ENCODE results near the gene EPHA6.
"Not testable (repeated sequence)": the region's sequence is repeated elsewhere in the genome, so short reads cannot be mapped to it uniquely, and the experiment has no call there.

EPHA6 gene

GRCh38 chr3:97487587-97487986 lies 673.2 kb downstream of the EPHA6 start:
- DNase-seq = no peak

GRCh38 chr3:97488741-97489140 lies 674.3 kb downstream of the EPHA6 start:
- DNase-seq = no peak

GRCh38 chr3:97495896-97496295 lies 681.5 kb downstream of the EPHA6 start:
- DNase-seq = no peak

- no peak for DNase-seq
Observed at GRCh38 chr3:97497138-97497537, 682.7 kb downstream of the EPHA6 start.

- no peak for DNase-seq
Observed at GRCh38 chr3:97504463-97504862, 690.1 kb downstream of the EPHA6 start.

GRCh38 chr3:97510795-97511194 lies 696.4 kb downstream of the EPHA6 start:
- DNase-seq = no peak

- DNase-seq = no peak
Observed at GRCh38 chr3:97515076-97515475, 700.7 kb downstream of the EPHA6 start.

GRCh38 chr3:97530691-97531090 lies 716.3 kb downstream of the EPHA6 start:
- no peak for DNase-seq

GRCh38 chr3:97547573-97547972 lies 733.2 kb downstream of the EPHA6 start:
- DNase-seq = not testable (repeated sequence)

- DNase-seq = no peak
Observed at GRCh38 chr3:97550408-97550807, 736.0 kb downstream of the EPHA6 start.

GRCh38 chr3:97552186-97552585 lies 737.8 kb downstream of the EPHA6 start:
- DNase-seq = no peak

- DNase-seq = no peak
Observed at GRCh38 chr3:97575742-97576141, 761.3 kb downstream of the EPHA6 start.

GRCh38 chr3:97576221-97576620 lies 761.8 kb downstream of the EPHA6 start:
- DNase-seq = no peak

GRCh38 chr3:97579365-97579764 lies 765.0 kb downstream of the EPHA6 start:
- DNase-seq = no peak

- DNase-seq = no peak
Observed at GRCh38 chr3:97610626-97611025, 796.2 kb downstream of the EPHA6 start.

GRCh38 chr3:97612632-97613031 lies 798.2 kb downstream of the EPHA6 start:
- no peak for DNase-seq

- no peak for DNase-seq
Observed at GRCh38 chr3:97613139-97613538, 798.7 kb downstream of the EPHA6 start.

- DNase-seq = not testable (repeated sequence)
Observed at GRCh38 chr3:97620514-97620913, 806.1 kb downstream of the EPHA6 start.

GRCh38 chr3:97636465-97636864 lies 822.1 kb downstream of the EPHA6 start:
- DNase-seq = no peak

- no peak for DNase-seq
Observed at GRCh38 chr3:97646932-97647331, 832.5 kb downstream of the EPHA6 start.

GRCh38 chr3:97647441-97647982 lies 833.1 kb downstream of the EPHA6 start:
- no peak for DNase-seq

GRCh38 chr3:97655971-97656370 lies 841.6 kb downstream of the EPHA6 start:
- no peak for DNase-seq

- no peak for DNase-seq
Observed at GRCh38 chr3:97656638-97657037, 842.2 kb downstream of the EPHA6 start.

- DNase-seq = no peak
Observed at GRCh38 chr3:97658668-97659285, 844.4 kb downstream of the EPHA6 start.

- no peak for DNase-seq
Observed at GRCh38 chr3:97662264-97662663, 847.9 kb downstream of the EPHA6 start.

Measured in T1000 (cell line).